Measurements from ENCODE around the gene SIN3B.

GRCh38 chr19:16915734-16916133 lies 86.5 kb downstream of the SIN3B start:
- TF ChIP-seq GATA2 (IDR thresholded peaks at IDR 0.05; ENCODE audit: low read depth, low read length) (no peak), GATA3 (IDR thresholded peaks at IDR 0.05; ENCODE audit: low read depth, low read length) (no peak)
